Thymus (tissue), 11 donors: ENCODE results near the gene SEC61B. TPM values are rescaled to one million over a fixed set of nuclear protein-coding genes. Genes with fewer than 3 reads are reported as not detected.

Experiments used
- DNase-seq, 9 donors: peaks; one replicate each; pipeline ENCODE4 v3.0.0-alpha.2; 2013; ENCODE audit warnings: low spot score in 9 of 9, low read depth in 6 of 9, missing footprints in 1 of 9
- H3K27ac ChIP-seq, 2 donors: one replicate each; pipeline ENCODE4 v1.5.1; 2013; ENCODE audit warnings: control low read depth in 1 of 2, low read depth in 1 of 2, low read length in 1 of 2, mild to moderate bottlenecking in 1 of 2, moderate library complexity in 1 of 2
- H3K27me3 ChIP-seq, 2 donors: one replicate each; pipeline ENCODE4 v1.5.1; 2013; ENCODE audit warnings: low read length in 1 of 2; ENCODE audit not compliant: control insufficient read depth in 2 of 2, insufficient read depth in 1 of 2
- H3K36me3 ChIP-seq, 2 donors: one replicate each; pipeline ENCODE4 v1.5.1; 2013; ENCODE audit warnings: low read length in 1 of 2, mild to moderate bottlenecking in 1 of 2, moderate library complexity in 1 of 2; ENCODE audit not compliant: control insufficient read depth in 2 of 2, insufficient read depth in 2 of 2
- H3K4me1 ChIP-seq, 2 donors: one replicate each; pipeline ENCODE4 v1.5.1; 2013; ENCODE audit warnings: low read length in 2 of 2; ENCODE audit not compliant: control insufficient read depth in 2 of 2, insufficient read depth in 2 of 2
- H3K4me3 ChIP-seq, 2 donors: one replicate each; pipeline ENCODE4 v1.5.1; 2013; ENCODE audit warnings: low read length in 2 of 2, control low read depth in 1 of 2, mild to moderate bottlenecking in 1 of 2
- H3K9me3 ChIP-seq, 2 donors: one replicate each; pipeline ENCODE4 v1.5.1; 2013; ENCODE audit warnings: low read length in 1 of 2, mild to moderate bottlenecking in 1 of 2; ENCODE audit not compliant: control insufficient read depth in 2 of 2, insufficient read depth in 1 of 2
- WGBS: extraction: QIAGEN DNeasy Blood & Tissue Kit; methylation state at CpG from one replicate; pipeline ENCODE4 v1.1.7; 2013; 5-methylcytosine and 5-hydroxymethylcytosine counted together
- polyA plus RNA-seq: library from polyadenylated mRNA; stranded (reverse); fragments of 200-250 nt; gene quantifications from one replicate; pipeline ENCODE4 v1.2.3, GENCODE V29; 2013
- total RNA-seq: library from RNA; stranded (reverse); fragments of 120-200 nt; gene quantifications from one replicate; pipeline ENCODE4 v1.2.4, GENCODE V29; 2013
- donor health status: healthy.

SEC61B gene
- total and polyA plus RNA-seq, 2 donors = 197 to 340 TPM

- 96% methylated on average over 3 of the region's 3 CpGs for WGBS
- no peak for DNase-seq
- H3K4me3 ChIP-seq = no peak overlapping the region
- H3K4me1 ChIP-seq = peaks cover 6 to 15% of the 10 kb centered on the region in 2 donors
- H3K36me3 ChIP-seq = no peaks in the 10 kb centered on the region
- H3K27ac ChIP-seq = no peak overlapping the region
- H3K9me3 ChIP-seq = no peaks in the 10 kb centered on the region
- H3K27me3 ChIP-seq = no peaks in the 10 kb centered on the region
Observed at GRCh38 chr9:99269416-99269815, 47.3 kb downstream of the SEC61B start.

GRCh38 chr9:99270491-99270890, 48.4 kb downstream of the SEC61B start:
- Histone ChIP-seq H3K27me3 (no peaks in the 10 kb centered on the region), H3K36me3 (no peaks in the 10 kb centered on the region), H3K27ac (no peak overlapping the region), H3K4me1 (peaks cover 6 to 15% of the 10 kb centered on the region in 2 donors), H3K4me3 (no peak overlapping the region), H3K9me3 (no peaks in the 10 kb centered on the region)
- DNase-seq = no peak
- 65% methylated on average over 3 of the region's 3 CpGs for WGBS

GRCh38 chr9:99272836-99273235, 50.8 kb downstream of the SEC61B start:
- no peak overlapping the region for H3K4me3 ChIP-seq
- no peak for DNase-seq

GRCh38 chr9:99274016-99274415, 51.9 kb downstream of the SEC61B start:
- WGBS = over 99% methylated on average over 5 of the region's 5 CpGs
- DNase-seq = no peak

More at GRCh38 chr9:99272836-99273235, 50.8 kb downstream of the SEC61B start:
- no peaks in the 10 kb centered on the region for H3K27me3 ChIP-seq
- no peaks in the 10 kb centered on the region for H3K36me3 ChIP-seq
- no peak overlapping the region for H3K27ac ChIP-seq
- H3K4me1 ChIP-seq = no peaks in the 10 kb centered on the region
- H3K9me3 ChIP-seq = no peaks in the 10 kb centered on the region

GRCh38 chr9:99274495-99274894, 52.4 kb downstream of the SEC61B start:
- WGBS = 48% methylated on average over 2 of the region's 2 CpGs
- no peaks in the 10 kb centered on the region for H3K27me3 ChIP-seq
- H3K27ac ChIP-seq = no peak overlapping the region
- no peak overlapping the region for H3K4me3 ChIP-seq
- no peaks in the 10 kb centered on the region for H3K36me3 ChIP-seq
- H3K4me1 ChIP-seq = no peaks in the 10 kb centered on the region
- H3K9me3 ChIP-seq = no peaks in the 10 kb centered on the region
- no peak for DNase-seq

More at GRCh38 chr9:99274016-99274415, 51.9 kb downstream of the SEC61B start:
- Histone ChIP-seq H3K9me3 (no peaks in the 10 kb centered on the region), H3K36me3 (no peaks in the 10 kb centered on the region), H3K4me1 (no peaks in the 10 kb centered on the region), H3K4me3 (no peak overlapping the region), H3K27me3 (no peaks in the 10 kb centered on the region), H3K27ac (no peak overlapping the region)

Other genes with a start within 250 kb of the SEC61B start
- 17.0 TPM for gene TGFBR1, start 117.2 kb upstream of the SEC61B start, total RNA-seq
- 19.4 TPM for gene TGFBR1, start 117.2 kb upstream of the SEC61B start, polyA plus RNA-seq
- 23.2 TPM for gene ALG2, start 340 bp upstream of the SEC61B start, total RNA-seq
- 31.1 TPM for gene ALG2, start 340 bp upstream of the SEC61B start, polyA plus RNA-seq